Frontal cortex (tissue), 4 donors: ENCODE measurements around the gene NIPA2. TPM values are rescaled to one million over a fixed set of nuclear protein-coding genes. Genes with fewer than 3 reads are reported as not detected.

Experiments used
- DNase-seq, 2 donors: peaks; one replicate each; pipeline ENCODE4 v3.0.0; 2012; ENCODE audit warnings: low spot score in 2 of 2
- FAIRE-seq: peaks from 2 replicates; lab custom pipeline; 2012; peaks lifted over from hg19 to GRCh38; lab: Jason Lieb, UNC
- total RNA-seq: library from RNA; depleted of rRNA; stranded (reverse); fragments of >200 nt; gene quantifications from one replicate; pipeline ENCODE4 v1.2.3, GENCODE V29; 2014
- donor health status: control.
- donor health status: control.
- donor health status: control.

NIPA2 gene
- total RNA-seq, 1 donor from 2014 or later: 45.2 TPM

DNA sequence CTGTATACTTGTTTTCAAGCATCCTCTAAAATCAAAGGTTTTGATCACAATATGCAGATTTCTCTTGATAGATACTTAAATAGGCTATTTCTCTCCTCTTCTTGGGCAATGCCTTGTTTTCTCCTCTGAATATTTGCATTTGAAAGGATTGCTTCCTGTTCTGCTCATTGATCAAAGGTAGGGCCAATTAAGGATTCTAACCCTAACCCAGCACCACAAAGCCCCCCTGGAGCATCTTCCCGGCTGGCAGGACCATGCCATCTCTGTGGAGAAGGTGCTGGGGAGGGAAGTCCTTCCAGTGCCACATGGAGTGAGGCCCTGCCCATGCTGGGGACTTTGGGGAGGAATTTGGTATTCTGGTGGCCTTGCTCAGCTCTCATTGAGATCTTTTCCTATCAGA is 11.3 kb upstream of the NIPA2 start:
- no peak for FAIRE-seq
- no peak for DNase-seq

DNA sequence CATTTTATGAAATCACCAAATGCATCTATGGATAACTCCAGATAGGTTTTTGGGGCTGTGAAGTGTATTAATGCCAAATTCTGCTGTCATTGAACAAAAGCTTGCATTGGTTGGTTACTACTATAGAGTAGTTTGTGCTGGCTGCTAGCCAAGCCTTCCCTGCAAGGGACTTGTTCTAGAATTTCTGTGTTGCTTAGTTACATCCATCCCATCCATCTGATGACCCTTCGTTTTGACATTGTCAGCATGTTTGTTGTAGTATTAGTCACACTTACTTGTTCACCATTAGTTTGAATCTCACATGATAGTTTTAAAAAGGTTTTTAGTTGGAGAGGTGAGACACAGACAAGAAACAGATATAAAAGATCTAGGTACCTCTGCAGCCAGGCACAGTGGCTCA is 7.0 kb upstream of the NIPA2 start:
- DNase-seq (no peak), FAIRE-seq (no peak)

DNA sequence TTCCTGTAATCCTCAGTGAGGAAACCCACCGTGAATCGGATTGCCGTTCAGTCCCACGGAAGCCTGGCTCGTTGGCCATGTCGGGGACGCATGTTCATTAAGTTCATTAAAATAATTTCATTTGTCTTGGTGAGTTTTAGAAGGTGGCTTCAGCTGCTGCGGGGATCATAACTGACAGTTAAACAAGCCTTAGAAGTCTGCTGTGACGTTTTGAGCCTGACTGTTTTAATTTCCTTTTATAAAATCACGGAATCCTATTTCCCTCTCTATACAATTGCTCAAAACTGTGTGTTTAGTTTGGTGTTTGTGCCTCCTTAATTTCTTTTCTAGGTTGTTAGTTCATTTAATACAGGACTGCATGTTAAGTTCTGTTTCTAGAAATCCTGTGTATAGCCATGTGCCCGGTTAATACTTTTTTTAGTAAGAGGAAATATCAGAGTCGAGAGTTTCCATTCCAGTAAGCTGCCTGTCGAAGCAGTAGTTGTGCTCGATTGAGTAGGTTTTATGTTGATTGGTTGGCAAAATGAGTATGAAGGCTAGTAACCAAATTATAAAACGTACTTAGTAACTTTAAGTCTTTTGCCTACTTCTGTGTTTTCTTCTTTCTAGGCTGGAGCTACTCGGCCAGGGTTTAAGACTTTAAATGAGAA is 705 bp downstream of the NIPA2 start:
- FAIRE-seq: no peak
- DNase-seq: peak; percentile 27 to 41

DNA sequence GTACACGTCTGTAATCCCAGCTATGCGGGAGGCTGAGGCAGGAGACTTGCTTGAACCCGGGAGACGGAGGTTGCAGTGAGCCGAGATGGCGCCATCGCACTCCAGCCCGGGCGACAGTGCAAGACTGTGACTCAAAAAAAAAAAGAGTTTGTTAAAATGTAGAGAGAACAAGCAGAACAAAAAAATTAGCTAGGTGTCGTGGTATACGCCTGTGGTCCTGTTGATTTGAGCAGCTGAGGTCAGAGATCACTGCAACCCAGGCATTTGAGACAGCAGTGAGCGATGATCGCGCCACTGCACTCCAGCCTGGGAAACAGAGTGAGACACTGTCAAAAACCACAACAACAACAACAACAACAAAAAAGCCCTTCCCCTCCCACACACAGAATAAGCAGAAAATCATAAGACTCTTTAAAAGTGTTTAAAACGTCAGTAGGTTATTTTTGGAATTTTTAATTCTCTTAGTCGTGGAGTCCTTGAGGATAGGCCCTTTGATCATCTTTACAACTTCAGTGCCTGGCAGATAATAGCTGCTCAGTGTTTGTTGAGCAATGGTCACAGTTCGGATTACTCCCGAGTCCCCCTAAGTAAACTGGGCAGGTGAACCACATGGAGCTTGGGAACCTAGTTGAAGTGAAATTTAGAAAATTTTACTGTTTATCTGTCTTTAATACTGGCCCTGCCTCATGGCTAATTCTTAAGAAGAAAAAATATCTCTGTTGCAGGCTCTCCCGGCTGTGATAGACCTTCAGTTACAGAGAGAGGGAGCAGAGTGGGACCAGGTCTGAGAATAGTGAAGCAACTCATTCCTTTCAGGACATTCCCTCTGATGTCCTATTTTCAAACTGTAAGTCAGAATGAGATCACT is 6.2 kb downstream of the NIPA2 start:
- no peak for DNase-seq
- no peak for FAIRE-seq

DNA sequence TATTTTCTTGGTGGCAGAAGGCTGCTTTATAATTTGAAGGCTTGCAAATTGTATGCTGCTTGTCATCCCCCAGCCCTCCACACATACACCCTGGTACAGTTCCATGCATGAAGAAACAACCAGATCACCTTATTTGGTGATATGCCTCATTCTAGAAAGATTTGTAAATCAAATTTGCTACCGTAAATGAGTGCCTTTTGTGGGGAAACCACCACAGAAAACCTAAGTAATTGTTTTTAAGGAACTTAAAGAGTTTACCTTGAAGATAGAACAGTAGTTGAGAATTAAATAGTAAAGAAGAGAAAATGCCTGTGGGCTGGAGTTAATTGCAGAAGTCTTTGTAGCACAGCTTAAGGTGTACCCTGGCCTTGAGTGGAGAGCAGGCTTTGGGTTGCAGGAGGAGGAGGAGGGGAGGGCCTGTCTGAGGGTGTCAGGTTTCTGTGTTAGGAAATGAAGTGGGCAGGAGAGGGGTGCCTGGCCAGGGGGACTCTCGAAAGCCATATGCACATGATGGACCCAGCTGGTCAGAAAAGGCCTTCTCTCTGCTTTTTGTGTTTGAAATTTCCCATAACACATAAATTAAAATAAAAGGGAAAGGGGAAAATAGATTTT is 6.9 kb downstream of the NIPA2 start:
- no peak for DNase-seq
- FAIRE-seq: no peak

DNA sequence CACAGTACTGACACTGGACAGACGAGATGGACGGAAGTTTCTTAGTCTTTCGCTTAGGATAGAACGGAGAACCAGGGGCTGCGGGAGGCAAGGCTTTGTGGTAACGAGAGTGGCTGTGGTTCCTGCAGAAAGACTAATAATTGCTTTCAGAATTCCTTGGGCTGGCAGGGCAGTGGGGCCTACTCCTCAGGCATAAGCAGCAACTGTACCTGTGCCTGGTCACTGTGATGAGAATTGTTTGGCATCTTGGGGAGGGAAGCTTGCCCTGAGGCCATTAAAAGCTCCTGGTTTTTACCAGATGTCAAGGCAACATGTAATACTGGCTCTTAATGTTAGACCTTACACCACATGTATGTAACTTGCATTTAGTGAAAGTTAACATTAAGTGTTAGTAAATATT is 7.6 kb downstream of the NIPA2 start:
- no peak for DNase-seq
- no peak for FAIRE-seq

DNA sequence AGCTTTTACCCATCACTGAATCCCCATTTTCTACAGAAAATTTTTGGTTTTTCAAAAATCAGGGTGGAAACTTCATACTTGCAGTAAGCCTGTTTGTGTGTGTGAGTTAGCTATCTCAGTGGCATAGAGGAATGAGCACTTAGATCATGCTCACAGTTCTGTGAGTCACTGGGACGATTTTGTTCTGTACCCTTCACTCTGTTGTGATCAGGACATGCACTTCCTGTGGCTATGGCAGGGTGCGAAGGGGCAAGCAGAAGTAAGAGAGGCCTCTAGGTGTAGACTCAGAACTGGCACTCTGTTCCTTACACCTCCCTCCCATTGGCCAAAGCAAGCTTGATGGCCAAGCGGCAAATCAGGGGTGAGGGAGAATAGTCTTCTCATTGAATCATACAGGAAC is 11.6 kb downstream of the NIPA2 start:
- FAIRE-seq (no peak), DNase-seq (no peak)

DNA sequence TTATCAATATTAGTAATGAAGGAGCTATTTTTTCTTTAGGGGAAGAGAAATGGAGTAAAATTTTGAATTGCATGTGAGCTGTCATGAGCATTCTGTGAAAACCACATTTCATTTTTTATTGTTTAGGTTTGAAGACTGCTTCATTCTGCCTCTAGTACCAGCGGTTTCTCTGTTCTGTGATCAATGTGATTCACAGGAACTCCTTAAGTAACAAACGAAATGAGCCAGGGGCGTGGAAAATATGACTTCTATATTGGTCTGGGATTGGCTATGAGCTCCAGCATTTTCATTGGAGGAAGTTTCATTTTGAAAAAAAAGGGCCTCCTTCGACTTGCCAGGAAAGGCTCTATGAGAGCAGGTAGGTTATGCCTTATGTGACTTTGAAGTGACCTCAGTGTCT is 13.0 kb downstream of the NIPA2 start:
- DNase-seq (no peak), FAIRE-seq (no peak)

DNA sequence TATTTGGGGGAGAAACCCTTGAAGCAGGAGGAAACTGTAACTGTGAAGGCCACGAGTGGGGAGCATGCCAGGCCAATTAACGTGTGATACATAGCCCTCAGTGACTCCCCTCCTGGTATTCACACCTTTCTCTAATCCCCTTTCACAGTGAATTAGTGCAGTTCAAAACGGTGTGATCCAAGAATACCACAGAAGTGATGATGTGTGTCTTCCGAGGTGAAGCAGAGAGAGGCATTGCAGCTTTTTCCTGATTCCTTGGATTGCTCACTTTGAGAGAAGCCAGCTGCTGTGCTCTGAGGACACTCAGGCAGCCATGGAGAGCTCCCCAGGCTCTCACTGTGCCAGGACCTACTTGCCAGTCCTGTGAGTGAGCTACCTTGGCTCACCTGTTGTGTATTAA is 17.3 kb downstream of the NIPA2 start:
- no peak for FAIRE-seq

DNA sequence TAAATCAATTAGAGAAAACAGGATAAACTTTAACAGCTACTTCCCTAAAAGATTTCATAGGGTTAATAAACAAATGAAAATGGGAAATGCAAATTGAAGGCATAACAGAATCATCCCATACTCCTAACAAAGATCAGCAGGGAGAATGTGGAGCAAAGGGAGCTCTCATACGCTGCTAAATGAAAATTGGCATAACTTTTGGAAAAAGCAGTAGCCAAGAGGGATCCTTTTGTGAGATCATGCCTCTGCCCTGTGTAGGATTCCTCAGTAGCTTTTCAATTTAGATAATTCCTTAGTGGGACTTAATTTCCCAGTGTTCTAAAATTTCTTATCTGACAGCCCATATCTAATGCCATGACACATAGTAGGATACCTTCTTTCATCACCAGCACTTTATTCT is 18.2 kb downstream of the NIPA2 start:
- FAIRE-seq (no peak), DNase-seq (no peak)

More for the DNA sequence above, 17.3 kb downstream of the NIPA2 start:
- no peak for DNase-seq

DNA sequence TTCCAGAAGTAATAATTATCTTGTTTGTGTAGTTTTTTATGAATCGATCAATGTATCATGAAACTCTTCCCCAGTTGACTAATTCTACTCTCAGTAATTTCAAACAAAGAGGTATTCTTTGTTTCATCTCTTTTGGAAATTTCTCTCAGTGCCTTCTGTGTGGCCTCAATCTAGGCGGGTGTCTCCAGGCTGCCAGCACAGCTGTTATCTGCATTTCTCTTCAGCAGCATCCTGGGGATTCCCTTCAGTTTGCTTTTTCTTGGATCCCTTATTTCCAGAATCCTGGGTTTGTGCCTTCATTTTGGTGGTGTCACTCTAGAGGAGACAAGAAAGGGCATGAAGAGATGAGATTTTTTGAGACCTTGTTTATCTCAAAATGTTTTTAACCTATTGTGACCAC is 22.7 kb downstream of the NIPA2 start:
- no peak for DNase-seq
- peak; percentile 83 for FAIRE-seq

DNA sequence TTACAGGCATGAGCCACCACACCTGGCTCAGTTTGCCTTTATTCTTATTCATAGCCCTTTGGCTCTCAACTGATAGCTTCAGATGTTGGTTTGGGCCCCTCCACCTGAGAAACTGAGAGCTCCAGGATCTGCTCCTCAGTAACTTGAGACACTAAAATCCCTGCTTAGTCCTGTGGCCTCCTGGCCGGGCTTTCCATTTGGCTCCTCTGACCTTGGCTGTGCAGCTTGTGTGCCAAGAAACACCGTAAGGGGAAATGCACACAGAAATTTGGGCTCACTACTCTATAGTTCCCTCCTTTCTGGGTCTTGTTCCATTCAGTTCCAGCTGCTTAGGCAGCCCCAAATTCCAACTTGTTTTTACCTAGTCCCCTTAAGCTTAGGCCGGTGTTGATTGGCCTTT is 24.9 kb downstream of the NIPA2 start:
- FAIRE-seq: no peak
- DNase-seq: no peak

DNA sequence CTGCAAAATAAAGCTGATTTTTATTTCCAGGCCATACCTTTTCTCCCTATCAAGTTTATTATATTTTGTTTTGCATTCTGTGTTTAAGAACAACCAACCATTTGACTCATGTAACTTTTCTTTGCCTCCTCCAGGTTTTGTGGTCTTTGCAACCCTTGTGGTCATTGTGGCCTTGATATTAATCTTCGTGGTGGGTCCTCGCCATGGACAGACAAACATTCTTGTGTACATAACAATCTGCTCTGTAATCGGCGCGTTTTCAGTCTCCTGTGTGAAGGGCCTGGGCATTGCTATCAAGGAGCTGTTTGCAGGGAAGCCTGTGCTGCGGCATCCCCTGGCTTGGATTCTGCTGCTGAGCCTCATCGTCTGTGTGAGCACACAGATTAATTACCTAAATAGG is 27.6 kb downstream of the NIPA2 start:
- no peak for DNase-seq
- FAIRE-seq: no peak

DNA sequence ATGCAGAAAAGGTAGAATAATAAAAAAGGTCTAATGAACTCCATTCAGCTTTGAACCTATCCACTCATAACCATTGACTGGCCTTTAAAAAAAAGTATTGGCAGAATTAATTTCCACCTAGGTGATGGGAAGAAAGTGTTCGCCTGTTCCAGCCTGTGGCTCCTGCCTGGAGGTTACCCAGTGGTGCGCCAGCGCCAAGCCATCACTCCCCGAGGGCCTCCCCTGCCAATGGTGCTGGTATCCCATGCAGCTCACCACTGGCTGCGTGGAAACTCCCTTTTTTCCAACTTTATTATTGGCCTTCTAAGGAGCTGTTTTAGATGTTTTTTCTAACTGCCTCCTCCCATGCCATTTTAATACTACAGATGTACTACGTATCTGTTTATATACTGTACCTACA is 29.4 kb downstream of the NIPA2 start:
- FAIRE-seq: no peak
- no peak for DNase-seq

DNA sequence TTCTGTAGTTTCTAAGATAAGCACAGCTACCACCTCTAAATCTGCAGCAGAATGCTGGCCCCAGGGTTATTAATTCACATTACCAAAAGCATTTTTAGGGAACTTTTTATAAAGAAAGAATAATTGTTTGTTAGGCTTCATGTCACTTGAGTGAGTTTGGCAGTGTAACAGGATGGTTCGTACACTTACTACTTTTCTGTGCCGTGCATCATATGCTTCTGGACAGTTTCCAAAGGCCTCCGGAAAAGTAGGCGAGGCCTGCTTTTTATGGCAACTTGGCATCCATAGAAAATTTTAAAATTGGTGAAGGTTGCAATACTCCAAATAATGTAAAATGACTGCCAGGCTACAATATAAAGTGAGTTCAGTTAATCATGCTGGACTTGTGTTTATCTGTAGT is 30.0 kb downstream of the NIPA2 start:
- no peak for FAIRE-seq
- no peak for DNase-seq

DNA sequence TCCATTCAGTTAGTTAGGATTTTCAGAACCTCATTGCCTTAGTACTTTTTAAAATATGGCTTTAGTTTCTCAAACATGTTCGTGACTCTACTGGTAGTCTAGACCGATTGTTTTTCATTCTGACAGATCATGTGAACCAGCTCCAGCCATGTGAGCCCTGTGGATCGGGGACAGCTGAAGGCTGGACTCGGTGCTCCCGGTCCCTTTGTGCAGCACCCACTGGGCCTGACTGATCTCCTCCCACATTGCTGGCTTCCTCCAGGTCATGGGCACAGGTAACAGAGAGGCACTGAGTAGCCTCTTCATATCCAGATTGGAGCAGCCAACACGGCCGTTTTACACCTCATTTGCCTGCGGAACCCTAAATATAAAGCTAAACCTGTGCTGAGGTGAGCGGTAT is 30.5 kb downstream of the NIPA2 start:
- no peak for DNase-seq
- FAIRE-seq: no peak

DNA sequence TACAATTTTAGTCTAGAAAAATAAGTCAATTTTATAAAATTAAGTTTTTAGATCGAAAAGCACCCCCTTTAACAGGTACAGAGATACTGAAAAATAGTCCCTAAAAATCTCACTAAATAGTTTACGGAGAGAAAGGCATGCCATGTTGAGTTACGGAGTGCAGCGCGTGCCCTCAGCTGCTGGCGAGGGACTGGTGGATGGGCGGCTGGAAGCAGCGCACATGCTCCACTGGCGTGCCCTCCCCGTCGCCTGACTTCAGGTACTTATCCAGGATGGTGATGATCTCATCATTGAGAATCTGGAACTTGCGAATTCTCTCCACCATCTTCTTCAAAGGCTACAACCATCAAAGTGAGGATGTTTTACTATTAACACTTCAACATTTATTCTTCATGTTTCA is 31.4 kb downstream of the NIPA2 start:
- DNase-seq: no peak
- no peak for FAIRE-seq

DNA sequence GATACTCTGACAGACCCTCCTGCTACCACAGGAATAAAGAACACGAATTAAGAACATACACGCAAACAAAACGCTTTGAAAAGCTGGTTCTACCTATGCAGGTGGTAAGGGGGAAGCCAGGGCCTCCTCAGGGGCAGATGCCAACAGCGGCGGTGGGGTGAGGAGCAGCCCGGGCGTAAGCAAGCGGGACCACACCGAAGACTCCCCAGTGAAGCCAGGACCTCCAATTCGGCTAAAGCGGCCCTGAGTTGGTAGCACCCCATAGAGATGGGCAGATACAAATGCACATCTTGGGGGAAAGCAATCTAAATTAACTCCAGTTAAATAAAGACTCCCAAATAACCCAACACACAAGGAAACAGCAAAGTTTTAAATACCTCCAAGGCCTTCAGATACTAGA is 32.4 kb downstream of the NIPA2 start:
- no peak for FAIRE-seq
- DNase-seq: no peak

DNA sequence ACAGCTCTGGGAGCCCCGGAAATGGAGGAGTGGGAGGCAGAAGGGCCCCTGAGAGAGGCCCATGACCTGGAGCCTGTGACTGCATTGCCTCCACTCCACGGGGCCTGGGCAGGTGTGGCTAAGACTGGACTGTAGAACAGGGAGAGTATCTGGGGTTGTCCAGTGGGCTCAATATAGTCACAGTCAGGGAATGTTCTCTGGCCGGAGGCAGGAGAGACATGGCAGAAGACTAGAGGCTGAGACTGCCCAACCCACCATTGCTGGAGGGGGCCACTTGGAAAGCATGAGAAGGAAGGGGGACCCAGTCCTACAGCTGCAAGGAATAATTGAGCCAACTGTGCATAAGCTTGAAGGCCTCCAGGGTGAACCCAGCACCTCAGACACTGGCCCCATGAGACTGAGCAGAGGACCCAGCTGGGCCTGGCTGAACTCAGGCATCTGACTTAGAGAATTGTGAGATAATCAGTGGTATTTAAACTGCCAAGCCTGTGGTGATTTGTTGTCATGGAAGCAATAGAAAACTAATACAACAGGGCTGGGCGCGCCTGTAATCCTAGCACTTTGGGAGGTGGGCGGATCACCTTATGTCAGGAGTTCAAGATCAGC is 33.1 kb downstream of the NIPA2 start:
- FAIRE-seq (no peak), DNase-seq (no peak)

DNA sequence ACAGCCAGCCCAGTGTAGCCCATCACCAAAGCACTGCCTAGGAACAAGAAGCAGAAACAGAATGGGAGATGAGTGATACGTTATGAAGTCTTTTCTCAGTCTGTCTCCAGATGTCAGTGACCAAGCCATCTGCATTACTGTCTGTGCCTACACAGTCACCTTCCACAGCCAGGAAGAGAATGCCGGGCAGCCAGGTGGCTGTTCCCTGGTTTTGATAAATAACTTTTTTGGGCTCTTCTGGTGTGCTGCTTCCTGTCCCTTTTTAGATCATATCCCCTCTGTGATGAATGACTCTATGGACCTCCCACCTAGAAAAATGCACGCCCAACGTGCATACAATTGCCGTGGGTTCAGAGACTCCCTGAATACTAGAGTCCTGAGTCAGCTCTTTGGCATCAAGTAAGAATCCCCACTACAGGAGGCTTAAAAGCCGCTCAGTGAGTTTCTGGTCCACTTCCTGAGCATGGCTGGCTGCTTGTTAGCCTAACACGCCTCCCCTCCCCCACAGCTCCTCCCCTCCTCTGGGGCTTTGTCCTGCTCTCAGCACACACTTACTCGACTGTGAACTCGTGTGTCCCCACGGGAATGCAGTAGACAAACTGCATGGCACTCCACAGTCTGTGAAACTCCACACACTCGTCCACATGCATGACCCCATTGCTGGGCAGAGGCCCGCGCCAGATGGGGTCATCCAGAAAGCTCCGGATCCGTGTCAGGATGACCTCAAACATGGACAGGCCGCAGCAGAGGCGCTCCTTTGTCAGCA is 34.7 kb downstream of the NIPA2 start:
- FAIRE-seq: no peak
- no peak for DNase-seq
